Endothelial cell of umbilical vein (primary cell): Measurements from ENCODE around the gene SRGAP1. TPM values are rescaled to one million over a fixed set of nuclear protein-coding genes. Genes with fewer than 3 reads are reported as not detected.

Source experiments
- BruUV-seq: library from RNA; stranded (reverse); fragments of 400-500 nt; replicated peaks from 2 replicates; lab custom pipeline; 2021; lab: Mats Ljungman, UMichigan
- CTCF ChIA-PET: fragments of 300-600, 350-600 bp; sonication (Branson Sonifier 250); formaldehyde crosslinking; loops from one replicate; lab custom pipeline; 2021; ENCODE audit warnings: antibody characterized with exemption, inconsistent platforms; lab: Charles Lee
- POLR2A ChIA-PET: fragments of 300-600, 350-600 bp; sonication (Branson Sonifier 250); formaldehyde crosslinking; loops from one replicate; lab custom pipeline; 2021; ENCODE audit warnings: antibody characterized with exemption, inconsistent platforms; lab: Charles Lee
- DNase-seq: peaks from one replicate; pipeline ENCODE4 v3.0.0-alpha.2; 2011; ENCODE audit warnings: low read depth, low spot score
- FAIRE-seq: peaks from 2 replicates; lab custom pipeline; 2011; peaks lifted over from hg19 to GRCh38; lab: Jason Lieb, UNC
- H2AFZ ChIP-seq: 2 replicates; pipeline ENCODE4 v1.6.0; 2012; ENCODE audit warnings: low read depth, low read length, control low read depth, inconsistent platforms
- H3K27ac ChIP-seq: 2 replicates; pipeline ENCODE4 v1.5.1; 2011; ENCODE audit warnings: low read depth, mild to moderate bottlenecking, control low read depth, low read length, moderate library complexity; ENCODE audit not compliant: insufficient read depth
- H3K27me3 ChIP-seq, 2 experiments: 2 replicates each; pipeline versions ENCODE4 v1.6.0 to v1.6.1; 2011; ENCODE audit warnings: low read length in 2 of 2, mixed read lengths in 1 of 2; ENCODE audit not compliant: control insufficient read depth in 2 of 2, insufficient read depth in 2 of 2
- H3K36me3 ChIP-seq, 2 experiments: 2 replicates in 1 of 2; 3 replicates in 1 of 2; pipeline ENCODE4 v1.5.1; 2011; ENCODE audit warnings: low read length in 2 of 2, mild to moderate bottlenecking in 1 of 2, moderate library complexity in 1 of 2; ENCODE audit not compliant: control insufficient read depth in 2 of 2, insufficient read depth in 2 of 2; ENCODE audit errors: extremely low read depth in 1 of 2
- H3K4me1 ChIP-seq: 3 replicates; pipeline ENCODE4 v1.5.1; 2011; ENCODE audit warnings: mild to moderate bottlenecking, low read length; ENCODE audit not compliant: control insufficient read depth, insufficient read depth; ENCODE audit errors: extremely low read depth
- H3K4me2 ChIP-seq: 2 replicates; pipeline ENCODE4 v1.6.1; 2011; ENCODE audit warnings: low read length, control low read depth, mixed read lengths; ENCODE audit not compliant: insufficient read depth
- H3K4me3 ChIP-seq, 3 experiments: fragments of 200-600 bp in 1 of 3; sonication (generic), shearing (Covaris generic) in 1 of 3; replicated peaks in 1 of 3; 2 replicates each; pipeline ENCODE4 v1.5.1; 2011 to 2016; ENCODE audit warnings: control low read depth in 3 of 3, low read length in 3 of 3, mild to moderate bottlenecking in 2 of 3, inconsistent platforms in 1 of 3, low read depth in 1 of 3, moderate library complexity in 1 of 3; ENCODE audit not compliant: insufficient read depth in 1 of 3
- H3K79me2 ChIP-seq: 2 replicates; pipeline ENCODE4 v1.6.0; 2012; ENCODE audit warnings: low read length, inconsistent platforms; ENCODE audit not compliant: control insufficient read depth, insufficient read depth
- H3K9ac ChIP-seq: replicated peaks from 2 replicates; pipeline ENCODE3; 2011; ENCODE audit warnings: low read length, control low read depth; ENCODE audit not compliant: insufficient read depth; ENCODE audit errors: extremely low read depth
- H3K9me1 ChIP-seq: replicated peaks from 3 replicates; pipeline ENCODE4 v1.6.0; 2011; ENCODE audit warnings: mild to moderate bottlenecking, low read length; ENCODE audit not compliant: control insufficient read depth, insufficient read depth; ENCODE audit errors: extremely low read depth
- H3K9me3 ChIP-seq: replicated peaks from 2 replicates; pipeline ENCODE4 v1.5.1; 2012; ENCODE audit warnings: low read length, inconsistent platforms; ENCODE audit not compliant: control insufficient read depth, insufficient read depth
- H4K20me1 ChIP-seq: replicated peaks from 2 replicates; pipeline ENCODE3; 2011; ENCODE audit warnings: mild to moderate bottlenecking, low read length; ENCODE audit not compliant: control insufficient read depth, insufficient read depth; ENCODE audit errors: extremely low read depth
- CTCF ChIP-seq, 2 donors: IDR thresholded peaks; 1 replicate in 1 of 2; 2 replicates in 1 of 2; pipeline ENCODE4 v1.5.1; 2011; ENCODE audit warnings: low read length in 2 of 2, mild to moderate bottlenecking in 2 of 2, moderate library complexity in 2 of 2, control low read depth in 1 of 2, inconsistent platforms in 1 of 2, low read depth in 1 of 2; ENCODE audit not compliant: insufficient read depth in 1 of 2; ENCODE audit errors: extremely low read depth in 1 of 2
- EZH2 ChIP-seq: IDR thresholded peaks from 2 replicates; pipeline ENCODE4 v1.6.1; 2012; ENCODE audit warnings: borderline replicate concordance, low read depth, mild to moderate bottlenecking, moderate library complexity, low read length, inconsistent platforms; ENCODE audit not compliant: severe bottlenecking
- FOS ChIP-seq: IDR thresholded peaks from 2 replicates; pipeline ENCODE4 v1.6.1; 2011; ENCODE audit warnings: mild to moderate bottlenecking, low read length, moderate library complexity, borderline replicate concordance; ENCODE audit not compliant: insufficient read depth
- GATA2 ChIP-seq: IDR thresholded peaks from 2 replicates; pipeline ENCODE4 v1.7.0; 2011; ENCODE audit warnings: low read depth, mild to moderate bottlenecking, moderate library complexity, mixed read lengths, low read length; ENCODE audit not compliant: insufficient read length, insufficient read depth
- JUN ChIP-seq: IDR thresholded peaks from 2 replicates; pipeline ENCODE4 v1.6.1; 2011; ENCODE audit warnings: borderline replicate concordance, low read depth; ENCODE audit not compliant: insufficient read length, insufficient read depth
- MAX ChIP-seq: IDR thresholded peaks from 2 replicates; pipeline ENCODE4 v1.6.1; 2011; ENCODE audit not compliant: insufficient read depth, insufficient read length
- MYC ChIP-seq: IDR thresholded peaks from one replicate; pipeline ENCODE4 v1.6.1; 2011; ENCODE audit warnings: mild to moderate bottlenecking, low read depth, low read length
- POLR2A ChIP-seq: IDR thresholded peaks from 2 replicates; pipeline ENCODE4 v1.6.1; 2012; ENCODE audit warnings: low read depth, mild to moderate bottlenecking, control low read depth, low read length
- POLR2AphosphoS5 ChIP-seq: IDR thresholded peaks from 2 replicates; pipeline ENCODE4 v1.6.1; 2012; ENCODE audit warnings: low read depth, mild to moderate bottlenecking, control low read depth, low read length, moderate library complexity; ENCODE audit not compliant: insufficient read depth
- dilution Hi-C: fragments of 300-500 bp; cut with MboI; formaldehyde crosslinking; loops from one replicate; pipeline ENCODE4 v1.15.0; 2019; ENCODE audit warnings: low sequenced_read_pairs; ENCODE audit not compliant: extremely low pct_ligation_motif_present
- intact Hi-C: fragments of 100-400 bp; cut with micrococcal nuclease; formaldehyde crosslinking; loops from one replicate; pipeline ENCODE4 v1.10.0; 2022
- polyA plus RNA-seq, 4 experiments: library from polyadenylated mRNA; depleted of rRNA in 3 of 4; stranded (reverse) in 3 of 4; unstranded in 1 of 4; fragments of >200 nt; gene quantifications; 2 replicates each; pipeline versions ENCODE4 v1.2.1 to v1.2.3, GENCODE V29; 2011 to 2012; ENCODE audit warnings: missing spikeins in 1 of 4
- total RNA-seq: library from RNA; stranded (reverse); gene quantifications from 2 replicates; pipeline ENCODE4 v1.2.3, GENCODE V29; 2021

Gene SRGAP1
- total and polyA plus RNA-seq, 2 donors (not counting 3 experiments of a cell fraction or from before 2014, with no cell fraction given): 4.9 to 16.3 TPM

DNA sequence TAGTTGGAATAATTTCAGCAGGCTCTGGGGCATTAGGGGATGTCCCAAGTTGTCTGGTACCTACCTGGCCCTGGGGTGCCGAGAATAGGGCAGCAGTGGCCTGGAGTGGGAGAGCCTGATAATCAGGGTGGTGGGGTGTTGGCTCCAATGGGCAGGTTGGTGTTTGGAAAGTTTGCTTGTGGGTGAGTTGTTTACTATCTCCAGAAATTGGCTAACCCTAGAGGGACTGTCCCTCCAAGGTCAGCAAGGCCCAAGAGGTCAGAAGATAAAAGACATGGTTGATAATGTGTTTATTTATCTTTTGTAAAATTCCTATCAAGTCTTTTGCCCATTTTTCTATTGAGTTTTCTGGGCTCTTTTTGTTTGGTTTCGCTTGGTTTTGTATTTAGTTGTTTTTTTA, 272.5 kb downstream of the SRGAP1 start:
- Histone ChIP-seq H3K79me2 (no peaks in the 10 kb centered on the region), H3K4me3 (no peak overlapping the region), H2AFZ (no peak overlapping the region), H3K36me3 (no peaks in the 10 kb centered on the region), H3K9ac (no peak overlapping the region), H3K27me3 (no peaks in the 10 kb centered on the region), H3K9me1 (no peaks in the 10 kb centered on the region), H3K9me3 (no peaks in the 10 kb centered on the region), H4K20me1 (no peaks in the 10 kb centered on the region), H3K4me1 (no peaks in the 10 kb centered on the region), H3K27ac (no peak overlapping the region), H3K4me2 (no peak overlapping the region)
- ChIA-PET POLR2A (no interaction called here), CTCF (no interaction called here)
- no TSS peak for BruUV-seq
- FAIRE-seq (no peak), DNase-seq (no peak)
- intact Hi-C loops (no loop called here), dilution Hi-C loops (no loop called here)
- no peak for TF ChIP-seq EZH2
- no peak for TF ChIP-seq MYC
- no peak for TF ChIP-seq MAX
- TF ChIP-seq JUN: no peak
- TF ChIP-seq CTCF (IDR thresholded peaks at IDR 0.05; ENCODE audit: extremely low read depth in 1 of 2, insufficient read depth in 1 of 2, low read depth in 1 of 2, low read length in 2 of 2): no peak
- no peak for TF ChIP-seq POLR2AphosphoS5
- TF ChIP-seq FOS: no peak
- TF ChIP-seq POLR2A: no peak
- TF ChIP-seq GATA2: no peak
